Activated T-helper 2 cell treated with anti-CD3 and anti-CD28 coated beads, Interferon-gamma antibody, Interleukin-2, Interleukin-4, amounts not matched to agents 10 μg/mL and 5 μg/mL and 100 μg/mL, durations not matched to agents 14 hours and 24 hours and 36 hours (primary cell): ENCODE measurements around the gene RPP30. TPM values are rescaled to one million over a fixed set of nuclear protein-coding genes. Genes with fewer than 3 reads are reported as not detected.

Experiments
- DNase-seq: peaks from one replicate; pipeline ENCODE4 v3.0.0; 2021; ENCODE audit warnings: low spot score
- H3K27ac Mint-ChIP-seq: one replicate; pipeline ENCODE4 v1.8.0; 2021; ENCODE audit warnings: mixed read lengths
- H3K27me3 Mint-ChIP-seq: one replicate; pipeline ENCODE4 v1.8.0; 2021; ENCODE audit warnings: low read depth, mixed read lengths
- H3K36me3 Mint-ChIP-seq: one replicate; pipeline ENCODE4 v1.8.0; 2021; ENCODE audit warnings: low read depth, mixed read lengths
- H3K4me1 Mint-ChIP-seq: one replicate; pipeline ENCODE4 v1.8.0; 2021; ENCODE audit warnings: low read depth, mixed read lengths
- H3K4me3 Mint-ChIP-seq: one replicate; pipeline ENCODE4 v1.8.0; 2021; ENCODE audit warnings: low read depth, mild to moderate bottlenecking, moderate library complexity, mixed read lengths
- H3K9me3 Mint-ChIP-seq: one replicate; pipeline ENCODE4 v1.8.0; 2021; ENCODE audit warnings: mixed read lengths
- intact Hi-C: fragments of 100-400 bp; cut with micrococcal nuclease; formaldehyde crosslinking; loops from one replicate; pipeline ENCODE4 v1.15.1; 2023
- total RNA-seq: library from RNA; stranded (reverse); gene quantifications from 2 replicates; pipeline ENCODE4 v1.2.3, GENCODE V29; 2022

RPP30 gene
- total RNA-seq, 1 donor from 2014 or later, result 69.1 TPM

DNA sequence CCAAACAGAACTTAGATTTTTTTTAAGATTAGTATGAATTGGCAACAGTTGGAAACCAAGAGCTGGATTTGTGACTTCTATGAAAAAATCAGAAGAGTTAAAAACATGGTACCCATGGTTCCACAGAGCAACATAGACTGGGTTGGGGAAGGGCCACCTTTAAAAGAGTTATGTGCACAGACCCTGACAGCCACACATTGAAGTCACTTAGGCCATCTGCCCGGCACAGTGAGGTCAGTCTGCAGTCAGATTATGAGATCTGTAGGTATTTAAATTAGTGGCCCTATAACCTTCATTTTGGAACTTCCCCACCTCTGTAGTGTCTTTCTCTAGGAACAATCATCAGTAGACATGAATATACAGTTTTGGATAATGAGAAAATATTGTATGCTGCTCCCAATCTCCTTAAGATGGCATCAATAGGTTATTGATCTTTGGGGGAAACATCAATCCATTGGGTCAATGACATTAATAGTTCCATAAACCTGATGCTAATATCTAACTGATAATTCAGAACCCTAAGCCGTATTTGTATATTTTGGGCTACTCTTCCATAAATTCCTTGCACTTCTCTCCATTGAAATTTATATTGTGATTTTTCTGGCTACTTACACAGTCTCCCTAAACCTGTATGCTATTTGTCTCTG is 42.1 kb downstream of the RPP30 start:
- DNase-seq, result no peak
- Mint-ChIP-seq H3K36me3 (no peaks in the 10 kb centered on the region), H3K9me3 (no peaks in the 10 kb centered on the region), H3K4me1 (peaks cover 7% of the 10 kb centered on the region), H3K27me3 (peaks cover 14% of the 10 kb centered on the region), H3K4me3 (no peak overlapping the region), H3K27ac (no peak overlapping the region)
- intact Hi-C loops, result no loop called here

DNA sequence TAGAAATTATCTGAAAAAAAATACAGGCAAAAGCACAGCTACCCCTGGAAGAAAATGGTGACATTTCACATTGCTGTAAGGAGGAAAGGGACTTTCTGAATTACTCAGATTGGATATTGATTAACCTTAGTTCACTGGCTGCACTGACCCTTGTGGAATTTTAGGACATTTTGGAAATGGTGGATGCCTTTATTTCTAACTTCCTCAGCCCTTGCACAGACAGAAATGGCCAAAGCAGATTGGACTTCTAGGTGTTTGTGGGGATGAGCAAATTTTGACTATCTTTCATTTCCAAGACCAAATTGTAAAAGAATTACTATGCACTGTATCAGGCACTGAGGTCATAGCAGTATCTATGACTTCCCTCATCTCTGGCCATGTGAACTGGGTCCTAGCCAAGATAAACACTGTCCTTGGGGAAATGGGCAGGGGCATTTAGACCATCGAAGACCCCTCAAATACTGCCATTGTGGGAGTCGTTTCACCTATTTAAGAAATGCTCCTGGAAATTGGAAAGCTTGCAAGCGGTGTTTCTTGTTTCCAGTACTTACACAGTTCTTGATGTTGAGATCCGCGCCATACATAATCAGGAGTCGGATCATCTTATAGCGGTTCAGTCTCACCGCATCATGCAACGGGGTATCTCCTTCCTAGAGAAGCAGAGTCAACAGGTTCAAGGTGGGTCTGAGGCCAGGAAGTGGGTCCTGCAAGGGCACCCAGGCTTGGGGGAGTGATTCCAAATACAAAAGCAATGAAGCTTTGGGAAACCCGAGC is 43.4 kb downstream of the RPP30 start:
- H3K9me3 Mint-ChIP-seq, result no peaks in the 10 kb centered on the region
- no peak overlapping the region for H3K4me3 Mint-ChIP-seq
- intact Hi-C loops, result no loop called here
- DNase-seq, result no peak
- H3K27ac Mint-ChIP-seq, result no peak overlapping the region
- H3K36me3 Mint-ChIP-seq, result no peaks in the 10 kb centered on the region
- peaks cover 25% of the 10 kb centered on the region for H3K27me3 Mint-ChIP-seq
- peaks cover 2% of the 10 kb centered on the region for H3K4me1 Mint-ChIP-seq

DNA sequence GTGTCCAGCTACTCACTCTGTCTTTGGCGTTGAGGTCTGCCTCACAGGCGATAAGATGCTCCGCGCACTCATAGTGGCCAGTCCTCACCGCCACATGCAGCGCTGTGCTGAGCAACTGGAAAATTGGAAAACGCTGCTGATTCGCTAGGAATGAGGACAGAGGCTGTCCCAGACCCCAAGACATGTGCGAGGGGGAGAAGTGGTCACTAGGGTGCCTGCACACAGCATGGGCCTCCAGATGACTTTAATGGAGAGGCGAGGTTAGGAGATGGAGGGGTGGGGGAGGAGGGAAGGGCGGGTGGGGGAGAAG is 43.9 kb downstream of the RPP30 start:
- intact Hi-C loops, result no loop called here
- Mint-ChIP-seq H3K27ac (no peak overlapping the region), H3K4me3 (no peak overlapping the region), H3K27me3 (peaks cover 29% of the 10 kb centered on the region), H3K4me1 (peaks cover 2% of the 10 kb centered on the region), H3K9me3 (no peaks in the 10 kb centered on the region), H3K36me3 (no peaks in the 10 kb centered on the region)
- DNase-seq, result no peak

DNA sequence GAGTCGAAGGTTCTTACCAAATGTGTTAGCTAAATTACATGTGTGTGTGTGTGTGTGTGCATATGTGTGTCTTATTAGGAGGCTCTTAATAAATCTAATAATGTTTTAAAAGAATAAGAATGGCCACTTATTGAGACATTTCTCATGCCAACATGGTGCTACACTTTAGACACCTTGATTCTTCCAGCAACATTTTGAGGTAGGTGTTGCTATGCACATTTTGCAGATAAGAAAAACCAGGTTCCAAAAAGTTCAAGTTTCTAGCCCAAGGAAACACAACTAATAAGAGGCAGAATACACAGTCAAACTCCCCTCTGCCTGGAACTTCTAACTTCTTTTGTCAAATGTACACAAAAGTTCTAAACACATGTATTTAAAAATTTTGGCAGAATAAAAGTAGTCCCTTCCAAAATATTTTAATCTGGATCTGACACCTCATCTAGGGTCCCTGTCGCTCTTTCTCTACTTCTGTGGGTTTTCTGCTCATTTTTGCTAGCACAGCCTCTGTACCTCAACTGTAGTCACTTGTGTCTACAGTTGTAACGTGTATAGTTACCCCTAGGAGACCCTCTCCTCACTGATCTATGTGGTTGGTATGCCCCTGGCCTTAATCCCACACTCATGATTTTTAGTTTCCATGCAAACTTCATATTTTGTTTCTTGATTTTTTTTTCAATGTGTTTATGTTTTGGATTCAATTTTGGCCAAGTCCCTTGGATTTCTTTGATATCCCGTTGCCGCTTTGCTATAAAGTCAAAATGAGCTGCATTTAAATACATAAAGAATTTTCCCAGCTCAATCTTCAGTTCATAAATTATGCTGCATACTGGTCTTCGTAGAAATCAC is 44.8 kb downstream of the RPP30 start:
- no peak for DNase-seq
- Mint-ChIP-seq H3K27ac (no peak overlapping the region), H3K27me3 (peaks cover 29% of the 10 kb centered on the region), H3K4me3 (no peak overlapping the region), H3K36me3 (no peaks in the 10 kb centered on the region), H3K4me1 (peaks cover 2% of the 10 kb centered on the region), H3K9me3 (no peaks in the 10 kb centered on the region)
- intact Hi-C loops, result no loop called here

DNA sequence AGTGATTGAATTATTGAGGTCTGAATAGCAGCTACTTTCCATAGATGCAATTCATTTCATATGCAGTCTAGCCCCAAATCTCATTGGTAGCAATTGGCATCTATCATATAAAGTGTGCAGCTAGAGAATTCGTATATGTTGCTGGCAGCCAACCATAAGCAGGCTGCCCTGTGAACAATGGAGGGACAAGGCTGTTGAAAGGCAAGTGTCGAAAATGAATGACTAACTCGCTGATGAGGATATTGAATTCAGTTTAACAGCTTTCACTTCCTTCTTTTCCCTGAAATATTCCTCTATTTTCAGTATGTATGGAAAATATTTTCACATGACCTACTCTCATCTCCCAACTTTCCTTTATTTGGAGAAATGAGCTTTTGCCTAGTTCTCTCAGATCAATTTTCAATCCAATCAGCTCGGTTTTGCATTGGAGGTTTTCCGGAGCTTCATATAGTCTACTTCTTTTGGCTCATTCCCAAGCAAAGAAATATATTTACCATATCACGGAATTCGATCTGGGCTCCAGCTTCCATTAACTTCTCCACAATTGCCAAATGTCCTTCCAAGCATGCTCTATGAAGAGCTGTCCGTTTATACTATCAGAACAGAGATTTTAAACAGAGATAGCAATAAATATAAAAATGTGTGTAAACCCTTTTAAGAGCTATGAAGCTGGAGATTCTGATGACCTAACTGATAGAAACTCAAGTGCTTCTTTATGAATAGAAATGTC is 45.6 kb downstream of the RPP30 start:
- H3K9me3 Mint-ChIP-seq, result no peaks in the 10 kb centered on the region
- intact Hi-C loops, result no loop called here
- DNase-seq, result no peak
- no peaks in the 10 kb centered on the region for H3K36me3 Mint-ChIP-seq
- H3K27me3 Mint-ChIP-seq, result peaks cover 35% of the 10 kb centered on the region
- no peaks in the 10 kb centered on the region for H3K4me1 Mint-ChIP-seq
- no peak overlapping the region for H3K4me3 Mint-ChIP-seq
- H3K27ac Mint-ChIP-seq, result no peak overlapping the region

DNA sequence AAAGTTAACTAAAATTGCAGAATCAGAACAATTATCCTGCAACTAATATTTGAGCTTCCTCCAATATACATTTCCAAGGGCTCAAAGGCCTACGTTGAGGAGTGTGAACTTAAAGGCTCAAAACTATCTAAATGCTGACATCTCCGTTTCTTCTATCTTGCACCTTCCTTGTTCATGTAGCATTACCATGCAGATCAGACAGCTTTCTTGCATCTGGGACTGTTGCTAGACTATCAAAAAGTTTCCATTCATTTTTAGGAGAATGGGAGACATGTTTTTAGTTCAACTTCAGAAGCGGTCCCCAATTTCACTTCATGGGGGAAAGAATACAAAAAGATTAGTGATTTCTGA is 46.2 kb downstream of the RPP30 start:
- no peak overlapping the region for H3K27ac Mint-ChIP-seq
- H3K4me3 Mint-ChIP-seq, result no peak overlapping the region
- no peaks in the 10 kb centered on the region for H3K9me3 Mint-ChIP-seq
- H3K4me1 Mint-ChIP-seq, result no peaks in the 10 kb centered on the region
- no peak for DNase-seq
- peaks cover 39% of the 10 kb centered on the region for H3K27me3 Mint-ChIP-seq
- no peaks in the 10 kb centered on the region for H3K36me3 Mint-ChIP-seq
- intact Hi-C loops, result no loop called here

DNA sequence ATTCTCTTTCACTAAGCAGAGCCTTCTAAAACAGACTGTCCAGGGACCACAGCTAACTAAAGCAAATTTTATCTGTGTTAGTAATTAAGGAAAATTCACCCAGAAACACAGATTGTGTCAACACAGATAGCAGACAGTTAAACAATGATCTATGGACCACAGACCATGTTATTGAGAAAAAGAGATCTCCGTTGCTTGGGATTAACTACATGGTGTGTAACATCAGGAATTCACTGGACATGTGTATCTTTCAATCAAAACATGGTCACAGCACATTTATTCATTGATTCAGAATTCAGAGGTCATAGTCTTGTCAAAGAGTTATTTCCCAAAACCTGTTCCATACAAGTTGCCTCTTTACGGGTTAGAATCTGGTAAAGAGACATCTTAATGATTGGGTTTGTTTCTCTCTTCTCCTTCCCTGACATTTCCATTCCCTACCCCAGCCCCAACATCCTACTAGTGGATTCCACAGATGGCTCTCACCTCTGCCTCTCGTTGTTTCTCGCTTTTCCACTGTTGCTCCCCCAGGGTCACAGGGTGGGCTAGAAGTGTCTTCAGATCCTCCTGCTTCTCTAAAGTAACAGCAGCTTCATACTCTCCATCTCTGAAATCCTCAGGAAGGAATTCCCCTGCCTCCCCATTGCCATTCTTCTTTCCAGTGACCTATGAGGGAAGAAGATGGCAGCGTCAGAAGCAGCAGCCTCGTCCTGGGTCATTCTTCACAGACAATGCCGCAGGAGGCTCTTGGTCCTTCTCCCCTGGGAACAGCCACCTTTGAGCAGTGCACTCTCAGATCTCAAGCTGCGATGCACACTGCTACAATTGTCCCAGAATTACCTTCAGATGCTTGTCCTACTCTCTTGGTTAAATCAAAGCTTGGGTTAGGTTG is 48.2 kb downstream of the RPP30 start:
- DNase-seq, result no peak
- H3K27me3 Mint-ChIP-seq, result peaks cover 46% of the 10 kb centered on the region
- H3K36me3 Mint-ChIP-seq, result no peaks in the 10 kb centered on the region
- no peaks in the 10 kb centered on the region for H3K4me1 Mint-ChIP-seq
- H3K27ac Mint-ChIP-seq, result no peak overlapping the region
- intact Hi-C loops, result no loop called here
- H3K4me3 Mint-ChIP-seq, result no peak overlapping the region
- no peaks in the 10 kb centered on the region for H3K9me3 Mint-ChIP-seq

DNA sequence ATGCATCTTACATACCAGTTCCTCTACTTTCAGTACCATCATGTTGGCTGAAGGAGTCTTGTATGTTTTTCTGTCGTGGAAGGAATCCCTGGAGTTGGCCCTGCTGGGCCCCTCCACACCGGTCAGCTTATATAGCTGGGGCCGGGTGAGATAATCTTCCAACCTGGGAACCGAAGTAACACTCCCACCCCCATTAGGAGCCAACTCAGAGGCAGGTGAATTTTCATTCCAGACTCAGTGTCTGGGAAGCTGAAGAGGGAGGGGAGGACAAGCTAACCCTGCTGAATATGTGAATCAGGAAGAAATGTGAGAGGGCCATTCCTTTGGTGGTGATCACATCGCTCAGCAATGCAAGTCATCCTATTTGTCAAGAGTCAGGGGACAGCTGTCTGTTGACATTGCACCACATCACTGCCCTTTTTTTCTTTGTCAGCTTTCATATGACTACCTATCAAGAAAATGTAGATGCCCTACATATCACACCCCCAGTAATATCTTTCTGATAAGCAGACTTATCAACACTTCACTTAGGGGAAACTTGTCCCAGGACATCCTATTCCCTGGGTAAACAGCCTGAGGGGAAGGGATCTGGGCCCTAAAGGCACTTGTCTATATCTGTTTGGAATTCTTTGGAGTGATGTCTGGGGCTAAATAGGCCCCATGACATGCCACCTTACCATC is 49.4 kb downstream of the RPP30 start, which contains the start of gene ANKRD1:
TSS of gene ANKRD1 (minus strand) at position 102 of the 681 bp plus-strand sequence. CDS start at position 42, 60 bp downstream.
- Mint-ChIP-seq H3K36me3 (no peaks in the 10 kb centered on the region), H3K27ac (no peak within 1 kb of the TSS), H3K4me1 (no peaks in the 10 kb centered on the region), H3K4me3 (no peak within 1 kb of the TSS), H3K27me3 (peaks cover 46% of the 10 kb centered on the region), H3K9me3 (no peaks in the 10 kb centered on the region)
- no peak for DNase-seq
- intact Hi-C loops, result no loop called here

DNA sequence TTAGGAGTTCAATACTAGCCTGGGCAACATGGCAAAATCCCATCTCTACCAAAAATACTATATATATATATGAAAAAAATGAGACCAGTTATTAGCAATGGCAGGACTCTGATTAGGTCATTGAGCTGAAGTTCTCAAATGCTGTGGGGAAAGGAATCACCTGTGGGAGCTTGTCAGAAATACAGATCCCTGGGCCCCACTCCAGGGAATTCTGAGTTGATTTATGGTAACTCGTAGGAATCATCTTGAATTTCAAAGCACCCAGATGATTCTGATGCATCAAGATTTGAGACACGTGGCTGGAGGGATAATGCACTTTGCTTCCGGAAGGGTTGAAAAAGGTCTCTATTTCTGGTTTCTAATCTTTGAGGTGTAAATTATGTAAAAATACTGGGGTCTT is 50.1 kb downstream of the RPP30 start:
- Mint-ChIP-seq H3K4me1 (no peaks in the 10 kb centered on the region), H3K27me3 (peaks cover 43% of the 10 kb centered on the region), H3K9me3 (no peaks in the 10 kb centered on the region), H3K27ac (no peak overlapping the region), H3K4me3 (no peak overlapping the region), H3K36me3 (no peaks in the 10 kb centered on the region)
- intact Hi-C loops, result no loop called here
- no peak for DNase-seq

DNA sequence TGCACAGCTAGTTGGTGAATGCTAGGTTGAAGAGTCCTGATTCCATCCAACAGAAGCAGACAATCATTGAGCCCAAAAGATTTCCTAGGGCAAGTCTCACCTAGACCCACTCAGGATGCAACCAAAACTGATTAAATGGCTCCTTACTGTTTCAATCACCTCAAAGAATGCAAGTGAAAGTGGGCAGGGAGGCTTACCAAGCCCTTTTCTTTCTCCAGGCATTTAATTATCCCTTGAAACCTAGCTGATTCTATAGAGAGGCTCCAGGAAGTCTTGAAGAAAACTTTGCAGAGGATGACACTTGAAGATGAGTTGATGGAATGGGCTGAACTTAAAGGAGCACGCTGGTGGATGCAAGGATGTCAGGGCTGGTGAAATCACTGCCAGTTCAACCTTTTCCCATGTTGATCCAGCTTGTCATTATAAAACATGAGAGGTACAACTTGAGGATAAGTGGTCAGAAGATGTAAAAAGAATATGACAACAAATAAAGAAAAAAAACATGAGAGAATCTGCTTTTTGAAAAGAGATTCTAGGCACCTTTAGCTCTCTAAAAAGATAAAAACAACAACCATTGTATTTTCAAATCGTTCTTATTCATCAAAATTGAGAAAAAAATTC is 51.4 kb downstream of the RPP30 start:
- Mint-ChIP-seq H3K27ac (no peak overlapping the region), H3K27me3 (peaks cover 44% of the 10 kb centered on the region), H3K4me1 (no peaks in the 10 kb centered on the region), H3K9me3 (no peaks in the 10 kb centered on the region), H3K36me3 (no peaks in the 10 kb centered on the region), H3K4me3 (no peak overlapping the region)
- DNase-seq, result no peak
- intact Hi-C loops, result no loop called here

DNA sequence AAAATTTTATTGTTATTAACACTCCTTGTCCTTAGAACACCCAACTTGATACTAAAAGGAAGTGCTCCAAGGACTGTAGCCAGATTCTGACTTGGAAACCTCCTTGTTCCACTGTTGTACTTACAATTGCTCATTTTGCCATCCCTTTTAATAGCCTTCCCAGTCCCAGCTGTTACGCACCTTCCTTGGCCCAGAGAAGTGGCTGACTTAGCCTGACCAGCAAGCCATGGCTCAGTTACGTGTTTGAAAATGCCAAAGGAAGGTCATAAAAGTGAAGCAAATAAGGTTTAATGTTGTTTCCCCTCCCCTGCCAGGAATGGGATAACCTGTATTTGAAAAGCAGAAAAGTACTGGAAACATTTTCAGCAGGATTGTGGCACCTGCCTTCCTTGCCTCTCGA is 52.8 kb downstream of the RPP30 start:
- DNase-seq, result no peak
- Mint-ChIP-seq H3K36me3 (no peaks in the 10 kb centered on the region), H3K27ac (no peak overlapping the region), H3K27me3 (peaks cover 46% of the 10 kb centered on the region), H3K4me1 (no peaks in the 10 kb centered on the region), H3K9me3 (no peaks in the 10 kb centered on the region), H3K4me3 (no peak overlapping the region)
- intact Hi-C loops, result no loop called here
